ENCODE results near the gene GP5.

Gene GP5

DNA sequence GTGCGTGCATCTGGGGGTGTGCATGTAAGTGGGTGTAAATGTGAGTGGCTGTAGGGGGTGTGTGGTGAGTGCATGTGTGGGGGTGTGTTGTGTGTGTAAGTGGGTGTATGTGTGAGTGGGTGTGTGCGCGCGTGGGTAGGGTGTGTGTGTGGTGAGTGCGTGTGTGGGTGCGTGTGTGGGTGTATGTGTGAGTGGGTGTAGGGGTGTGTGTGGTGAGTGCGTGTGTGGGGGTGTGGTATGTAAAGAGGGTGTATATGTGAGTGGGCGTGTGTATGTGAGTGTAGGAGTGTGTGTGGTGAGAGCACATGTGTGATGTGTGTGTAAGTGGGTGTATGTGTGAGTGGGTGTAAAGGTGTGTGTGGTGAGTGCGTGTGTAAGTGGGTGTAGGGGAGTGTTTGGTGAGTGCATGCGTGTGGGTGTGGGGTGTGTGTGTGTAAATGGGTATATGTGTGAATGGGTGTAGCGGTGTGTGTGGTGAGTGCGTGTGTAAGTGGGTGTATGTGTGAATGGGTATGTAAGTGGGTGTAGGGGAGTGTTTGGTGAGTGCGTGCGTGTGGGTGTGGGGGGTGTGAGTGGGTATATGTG lies 47.0 kb downstream of the GP5 start:
- no peak overlapping the region for H3K27ac ChIP-seq (ENCODE audit: extremely low read depth, low read depth, low read length)
- ChIA-PET POLR2A (no interaction called here), CTCF (no interaction called here)
- TF ChIP-seq, protein P1, sequence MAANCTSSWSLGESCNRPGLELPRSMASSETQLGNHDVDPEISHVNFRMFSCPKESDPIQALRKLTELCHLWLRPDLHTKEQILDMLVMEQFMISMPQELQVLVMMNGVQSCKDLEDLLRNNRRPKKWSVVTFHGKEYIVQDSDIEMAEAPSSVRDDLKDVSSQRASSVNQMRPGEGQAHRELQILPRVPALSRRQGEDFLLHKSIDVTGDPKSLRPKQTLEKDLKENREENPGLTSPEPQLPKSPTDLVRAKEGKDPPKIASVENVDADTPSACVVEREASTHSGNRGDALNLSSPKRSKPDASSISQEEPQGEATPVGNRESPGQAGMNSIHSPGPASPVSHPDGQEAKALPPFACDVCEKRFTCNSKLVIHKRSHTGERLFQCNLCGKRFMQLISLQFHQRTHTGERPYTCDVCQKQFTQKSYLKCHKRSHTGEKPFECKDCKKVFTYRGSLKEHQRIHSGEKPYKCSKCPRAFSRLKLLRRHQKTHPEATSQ (tag by site-specific recombination; IDR thresholded peaks at IDR 0.05): 0 out of 2 replicates have a peak, but pooled peaks have one; percentile 22
- TF ChIP-seq ZBTB7A (tag by site-specific recombination; IDR thresholded peaks at IDR 0.05; ENCODE audit: low read depth) (0 out of 2 replicates have a peak, but pooled peaks have one; percentile 18), ZNF843 (tag by site-specific recombination; IDR thresholded peaks at IDR 0.05) (no peak), ZNF16 (tag by site-specific recombination; IDR thresholded peaks at IDR 0.05; ENCODE audit: low read depth) (no peak), ZNF701 (tag by site-specific recombination; IDR thresholded peaks at IDR 0.05) (no peak), ZNF561 (tag by site-specific recombination; IDR thresholded peaks at IDR 0.05; ENCODE audit: borderline replicate concordance) (no peak), ZNF404 (tag by site-specific recombination; IDR thresholded peaks at IDR 0.05) (no peak), ZBTB17 (tag by site-specific recombination; IDR thresholded peaks at IDR 0.05) (no peak), ZNF747 (tag by site-specific recombination; IDR thresholded peaks at IDR 0.05) (0 out of 2 replicates have a peak, but pooled peaks have one; percentile 4), ZNF600 (tag by site-specific recombination; IDR thresholded peaks at IDR 0.05) (no peak), GFI1B (tag by site-specific recombination; IDR thresholded peaks at IDR 0.05) (no peak), KLF9 (tag by site-specific recombination; IDR thresholded peaks at IDR 0.05; ENCODE audit: low read depth) (peak; percentile 66), ZEB2 (tag by site-specific recombination; IDR thresholded peaks at IDR 0.05) (no peak), SCRT1 (tag by site-specific recombination; IDR thresholded peaks at IDR 0.05; ENCODE audit: borderline replicate concordance) (no peak), ZNF248 (tag by site-specific recombination; IDR thresholded peaks at IDR 0.05) (no peak), ZNF133 (tag by site-specific recombination; IDR thresholded peaks at IDR 0.05) (peak; percentile 7; the same call in 1 of the 2 replicates), ZNF175 (tag by site-specific recombination; IDR thresholded peaks at IDR 0.05) (peak; percentile 63; the same call in 1 of the 2 replicates), GLIS1 (tag by site-specific recombination; IDR thresholded peaks at IDR 0.05) (no peak), ZFP3 (tag by site-specific recombination; IDR thresholded peaks at IDR 0.05; ENCODE audit: low read depth) (0 out of 2 replicates have a peak, but pooled peaks have one; percentile 39), ZNF777 (tag by site-specific recombination; IDR thresholded peaks at IDR 0.05; ENCODE audit: borderline replicate concordance) (no peak), ZNF112 (tag by site-specific recombination; IDR thresholded peaks at IDR 0.05) (no peak), ZNF76 (tag by site-specific recombination; IDR thresholded peaks at IDR 0.05; ENCODE audit: borderline replicate concordance, low read depth) (no peak), ZNF785 (tag by site-specific recombination; IDR thresholded peaks at IDR 0.05) (0 out of 2 replicates have a peak, but pooled peaks have one; percentile 17)
- TF ChIP-seq, protein P2, sequence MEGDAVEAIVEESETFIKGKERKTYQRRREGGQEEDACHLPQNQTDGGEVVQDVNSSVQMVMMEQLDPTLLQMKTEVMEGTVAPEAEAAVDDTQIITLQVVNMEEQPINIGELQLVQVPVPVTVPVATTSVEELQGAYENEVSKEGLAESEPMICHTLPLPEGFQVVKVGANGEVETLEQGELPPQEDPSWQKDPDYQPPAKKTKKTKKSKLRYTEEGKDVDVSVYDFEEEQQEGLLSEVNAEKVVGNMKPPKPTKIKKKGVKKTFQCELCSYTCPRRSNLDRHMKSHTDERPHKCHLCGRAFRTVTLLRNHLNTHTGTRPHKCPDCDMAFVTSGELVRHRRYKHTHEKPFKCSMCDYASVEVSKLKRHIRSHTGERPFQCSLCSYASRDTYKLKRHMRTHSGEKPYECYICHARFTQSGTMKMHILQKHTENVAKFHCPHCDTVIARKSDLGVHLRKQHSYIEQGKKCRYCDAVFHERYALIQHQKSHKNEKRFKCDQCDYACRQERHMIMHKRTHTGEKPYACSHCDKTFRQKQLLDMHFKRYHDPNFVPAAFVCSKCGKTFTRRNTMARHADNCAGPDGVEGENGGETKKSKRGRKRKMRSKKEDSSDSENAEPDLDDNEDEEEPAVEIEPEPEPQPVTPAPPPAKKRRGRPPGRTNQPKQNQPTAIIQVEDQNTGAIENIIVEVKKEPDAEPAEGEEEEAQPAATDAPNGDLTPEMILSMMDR (tag by site-specific recombination; IDR thresholded peaks at IDR 0.05): no peak
- TF ChIP-seq, protein P3, sequence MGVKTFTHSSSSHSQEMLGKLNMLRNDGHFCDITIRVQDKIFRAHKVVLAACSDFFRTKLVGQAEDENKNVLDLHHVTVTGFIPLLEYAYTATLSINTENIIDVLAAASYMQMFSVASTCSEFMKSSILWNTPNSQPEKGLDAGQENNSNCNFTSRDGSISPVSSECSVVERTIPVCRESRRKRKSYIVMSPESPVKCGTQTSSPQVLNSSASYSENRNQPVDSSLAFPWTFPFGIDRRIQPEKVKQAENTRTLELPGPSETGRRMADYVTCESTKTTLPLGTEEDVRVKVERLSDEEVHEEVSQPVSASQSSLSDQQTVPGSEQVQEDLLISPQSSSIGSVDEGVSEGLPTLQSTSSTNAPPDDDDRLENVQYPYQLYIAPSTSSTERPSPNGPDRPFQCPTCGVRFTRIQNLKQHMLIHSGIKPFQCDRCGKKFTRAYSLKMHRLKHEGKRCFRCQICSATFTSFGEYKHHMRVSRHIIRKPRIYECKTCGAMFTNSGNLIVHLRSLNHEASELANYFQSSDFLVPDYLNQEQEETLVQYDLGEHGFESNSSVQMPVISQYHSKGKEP (tag by site-specific recombination; IDR thresholded peaks at IDR 0.05): no peak
- TF ChIP-seq, protein P4, sequence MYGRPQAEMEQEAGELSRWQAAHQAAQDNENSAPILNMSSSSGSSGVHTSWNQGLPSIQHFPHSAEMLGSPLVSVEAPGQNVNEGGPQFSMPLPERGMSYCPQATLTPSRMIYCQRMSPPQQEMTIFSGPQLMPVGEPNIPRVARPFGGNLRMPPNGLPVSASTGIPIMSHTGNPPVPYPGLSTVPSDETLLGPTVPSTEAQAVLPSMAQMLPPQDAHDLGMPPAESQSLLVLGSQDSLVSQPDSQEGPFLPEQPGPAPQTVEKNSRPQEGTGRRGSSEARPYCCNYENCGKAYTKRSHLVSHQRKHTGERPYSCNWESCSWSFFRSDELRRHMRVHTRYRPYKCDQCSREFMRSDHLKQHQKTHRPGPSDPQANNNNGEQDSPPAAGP (tag by site-specific recombination; IDR thresholded peaks at IDR 0.05): no peak
- TF ChIP-seq, protein P5, sequence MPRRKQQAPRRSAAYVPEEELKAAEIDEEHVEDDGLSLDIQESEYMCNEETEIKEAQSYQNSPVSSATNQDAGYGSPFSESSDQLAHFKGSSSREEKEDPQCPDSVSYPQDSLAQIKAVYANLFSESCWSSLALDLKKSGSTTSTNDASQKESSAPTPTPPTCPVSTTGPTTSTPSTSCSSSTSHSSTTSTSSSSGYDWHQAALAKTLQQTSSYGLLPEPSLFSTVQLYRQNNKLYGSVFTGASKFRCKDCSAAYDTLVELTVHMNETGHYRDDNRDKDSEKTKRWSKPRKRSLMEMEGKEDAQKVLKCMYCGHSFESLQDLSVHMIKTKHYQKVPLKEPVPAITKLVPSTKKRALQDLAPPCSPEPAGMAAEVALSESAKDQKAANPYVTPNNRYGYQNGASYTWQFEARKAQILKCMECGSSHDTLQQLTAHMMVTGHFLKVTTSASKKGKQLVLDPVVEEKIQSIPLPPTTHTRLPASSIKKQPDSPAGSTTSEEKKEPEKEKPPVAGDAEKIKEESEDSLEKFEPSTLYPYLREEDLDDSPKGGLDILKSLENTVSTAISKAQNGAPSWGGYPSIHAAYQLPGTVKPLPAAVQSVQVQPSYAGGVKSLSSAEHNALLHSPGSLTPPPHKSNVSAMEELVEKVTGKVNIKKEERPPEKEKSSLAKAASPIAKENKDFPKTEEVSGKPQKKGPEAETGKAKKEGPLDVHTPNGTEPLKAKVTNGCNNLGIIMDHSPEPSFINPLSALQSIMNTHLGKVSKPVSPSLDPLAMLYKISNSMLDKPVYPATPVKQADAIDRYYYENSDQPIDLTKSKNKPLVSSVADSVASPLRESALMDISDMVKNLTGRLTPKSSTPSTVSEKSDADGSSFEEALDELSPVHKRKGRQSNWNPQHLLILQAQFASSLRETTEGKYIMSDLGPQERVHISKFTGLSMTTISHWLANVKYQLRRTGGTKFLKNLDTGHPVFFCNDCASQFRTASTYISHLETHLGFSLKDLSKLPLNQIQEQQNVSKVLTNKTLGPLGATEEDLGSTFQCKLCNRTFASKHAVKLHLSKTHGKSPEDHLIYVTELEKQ (tag by site-specific recombination; IDR thresholded peaks at IDR 0.05; ENCODE audit: borderline replicate concordance): no peak
- TF ChIP-seq, protein P6, sequence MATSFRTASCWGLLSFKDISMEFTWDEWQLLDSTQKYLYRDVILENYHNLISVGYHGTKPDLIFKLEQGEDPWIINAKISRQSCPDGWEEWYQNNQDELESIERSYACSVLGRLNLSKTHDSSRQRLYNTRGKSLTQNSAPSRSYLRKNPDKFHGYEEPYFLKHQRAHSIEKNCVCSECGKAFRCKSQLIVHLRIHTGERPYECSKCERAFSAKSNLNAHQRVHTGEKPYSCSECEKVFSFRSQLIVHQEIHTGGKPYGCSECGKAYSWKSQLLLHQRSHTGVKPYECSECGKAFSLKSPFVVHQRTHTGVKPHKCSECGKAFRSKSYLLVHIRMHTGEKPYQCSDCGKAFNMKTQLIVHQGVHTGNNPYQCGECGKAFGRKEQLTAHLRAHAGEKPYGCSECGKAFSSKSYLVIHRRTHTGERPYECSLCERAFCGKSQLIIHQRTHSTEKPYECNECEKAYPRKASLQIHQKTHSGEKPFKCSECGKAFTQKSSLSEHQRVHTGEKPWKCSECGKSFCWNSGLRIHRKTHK (tag by site-specific recombination; IDR thresholded peaks at IDR 0.05): no peak

More for the DNA sequence above, 47.0 kb downstream of the GP5 start:
- no peaks in the 10 kb centered on the region for H3K36me3 ChIP-seq (ENCODE audit: control insufficient read depth in 2 of 2, insufficient read depth in 1 of 2, low read length in 2 of 2)
- no peaks in the 10 kb centered on the region for H3K9me3 ChIP-seq (ENCODE audit: control insufficient read depth, insufficient read depth, low read depth, low read length)
- no peak overlapping the region for H3K4me3 ChIP-seq (ENCODE audit: low read depth, low read length)
- peaks cover 4% of the 10 kb centered on the region; the same call in 1 of the 2 replicates for H3K4me1 ChIP-seq (ENCODE audit: control insufficient read depth, insufficient read depth, low read length)
